ENCODE data around the gene NLRP14. TPM values are rescaled to one million over a fixed set of nuclear protein-coding genes. Genes with fewer than 3 reads are reported as not detected.

The NLRP14 gene
- total and polyA plus RNA-seq, 2 of the 8 experiments (the other 6 are each of a cell fraction or from before 2014, with no cell fraction given) = 0.05 TPM; not detected in 1

DNA sequence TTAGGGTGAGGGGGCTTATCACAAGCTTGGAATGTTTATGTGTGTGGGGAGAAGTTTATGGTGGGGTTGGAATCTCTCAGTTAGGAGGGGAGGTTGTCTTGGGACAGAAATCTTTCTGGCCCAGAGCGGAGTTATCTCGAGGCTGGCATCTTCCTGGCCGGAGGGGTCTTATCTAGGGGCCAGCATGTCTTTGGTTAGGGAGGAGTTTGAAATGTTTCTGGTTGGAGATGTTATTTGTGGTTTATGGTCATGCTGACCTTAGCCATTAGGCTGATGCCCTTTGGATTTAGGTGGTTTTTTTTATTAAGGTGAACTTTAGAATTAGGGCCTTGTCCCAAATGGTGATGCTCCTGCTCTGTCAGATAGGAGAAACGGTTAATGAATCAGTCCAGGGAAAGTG, 60.6 kb downstream of the NLRP14 start:
- Histone ChIP-seq H4K8ac (ENCODE audit: extremely low read depth, insufficient read depth, low read length) (no peak overlapping the region), H3K9me3 (ENCODE audit: insufficient read depth in 2 of 2, low read depth in 1 of 2, low read length in 1 of 2) (no peaks in the 10 kb centered on the region), H2BK15ac (ENCODE audit: low read length) (no peak overlapping the region), H3K18ac (ENCODE audit: extremely low read depth, low read length) (no peak overlapping the region), H2AK5ac (ENCODE audit: low read depth, low read length) (no peak overlapping the region), H3K56ac (replicated peaks; ENCODE audit: insufficient read length, low read depth, low read length) (no peak overlapping the region), H3K36me3 (ENCODE audit: control insufficient read depth in 2 of 4, insufficient read depth in 4 of 4, low read length in 3 of 4) (no peaks in the 10 kb centered on the region), H2BK12ac (ENCODE audit: low read depth, low read length) (no peak overlapping the region), H3K4me2 (ENCODE audit: insufficient read depth in 1 of 2, low read depth in 2 of 2, low read length in 2 of 2) (no peak overlapping the region), H3K27ac (ENCODE audit: low read depth, low read length) (no peak overlapping the region), H3K4me1 (replicated peaks in 1 of 4; ENCODE audit: control insufficient read depth in 3 of 4, insufficient read depth in 4 of 4, low read length in 3 of 4) (peaks cover 0 to 5% (median 1%) of the 10 kb centered on the region in 4 experiments; a peak in 2 of 7 replicates), H3K14ac (ENCODE audit: insufficient read length) (no peak overlapping the region), H4K91ac (replicated peaks; ENCODE audit: insufficient read length, low read length) (no peak overlapping the region), H2BK5ac (ENCODE audit: low read depth, low read length) (no peak overlapping the region), H4K20me1 (replicated peaks in 1 of 2; ENCODE audit: control insufficient read depth in 1 of 2, insufficient read depth in 2 of 2, low read length in 2 of 2) (no peaks in the 10 kb centered on the region), H3K23me2 (ENCODE audit: low read depth, low read length) (no peaks in the 10 kb centered on the region), H2AFZ (ENCODE audit: low read length) (no peak overlapping the region), H2BK120ac (replicated peaks; ENCODE audit: low read depth, low read length) (no peak overlapping the region), H3K79me2 (ENCODE audit: control insufficient read depth in 1 of 2, insufficient read depth in 2 of 2, low read length in 2 of 2) (no peaks in the 10 kb centered on the region), H3K4me3 (ENCODE audit: extremely low read depth in 1 of 4, insufficient read depth in 2 of 4, low read depth in 3 of 4, low read length in 4 of 4) (no peak overlapping the region), H3K27me3 (replicated peaks in 1 of 4; ENCODE audit: control insufficient read depth in 3 of 4, extremely low read depth in 1 of 4, insufficient read depth in 3 of 4, low read length in 3 of 4) (no peaks in the 10 kb centered on the region), H3K4ac (replicated peaks; ENCODE audit: insufficient read length, low read depth, low read length) (no peak overlapping the region), H3K23ac (ENCODE audit: insufficient read length) (no peak overlapping the region), H3K9ac (replicated peaks in 1 of 4; ENCODE audit: extremely low read depth in 1 of 4, low read depth in 3 of 4, low read length in 3 of 4) (no peak overlapping the region), H4K5ac (ENCODE audit: insufficient read length, low read depth, low read length) (no peak overlapping the region), H3K79me1 (ENCODE audit: low read depth, low read length) (no peaks in the 10 kb centered on the region), H2BK20ac (ENCODE audit: low read length) (peak overlapping the region; percentile 27; the same call in 1 of the 2 replicates)
- 93% methylated on average over 4 of the region's 4 CpGs; no CpG with 5 or more reads in 1 of the 2 experiments for WGBS, 2 experiments (ENCODE audit: extremely low coverage in 1 of 2, insufficient coverage in 1 of 2, insufficient read length in 1 of 2, insufficient replicate concordance in 2 of 2, low coverage in 1 of 2, low lambda C conversion rate in 2 of 2, missing lambda C conversion rate in 1 of 2)
- ChIA-PET CTCF (ENCODE audit: partially characterized antibody) (interaction anchor here (0.6 to 1.0 kb wide), 2 partner anchors 343 to 576 kb away, joined by 3 read pairs; no protein-coding TSS in a partner anchor), POLR2A (ENCODE audit: partially characterized antibody) (no interaction called here)
- no peak for DNase-seq (ENCODE audit: low read depth in 1 of 2, low spot score in 2 of 2)
- FAIRE-seq = no peak
- no peak for TF ChIP-seq SP4 (IDR thresholded peaks at IDR 0.05; ENCODE audit: low read length)
- TF ChIP-seq RBBP5 (IDR thresholded peaks at IDR 0.05; ENCODE audit: borderline replicate concordance, low read depth, low read length) = no peak
- TF ChIP-seq, protein P1, sequence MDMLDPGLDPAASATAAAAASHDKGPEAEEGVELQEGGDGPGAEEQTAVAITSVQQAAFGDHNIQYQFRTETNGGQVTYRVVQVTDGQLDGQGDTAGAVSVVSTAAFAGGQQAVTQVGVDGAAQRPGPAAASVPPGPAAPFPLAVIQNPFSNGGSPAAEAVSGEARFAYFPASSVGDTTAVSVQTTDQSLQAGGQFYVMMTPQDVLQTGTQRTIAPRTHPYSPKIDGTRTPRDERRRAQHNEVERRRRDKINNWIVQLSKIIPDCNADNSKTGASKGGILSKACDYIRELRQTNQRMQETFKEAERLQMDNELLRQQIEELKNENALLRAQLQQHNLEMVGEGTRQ (IDR thresholded peaks at IDR 0.05; ENCODE audit: low read length) = no peak
- no peak for TF ChIP-seq TAF7 (optimal IDR thresholded peaks at IDR 0.05; ENCODE audit: borderline replicate concordance, low read depth, low read length)
- no peak for TF ChIP-seq SIRT6 (IDR thresholded peaks at IDR 0.05; ENCODE audit: low read length)
- no peak for TF ChIP-seq CBX8 (IDR thresholded peaks at IDR 0.05; ENCODE audit: borderline replicate concordance, low read depth, low read length)
- TF ChIP-seq PHF8 (conservative IDR thresholded peaks at IDR 0.05; ENCODE audit: low read depth, low read length) = no peak
- TF ChIP-seq CBX5 (IDR thresholded peaks at IDR 0.05; ENCODE audit: low read depth, low read length) = no peak
- no peak for TF ChIP-seq BRCA1 (IDR thresholded peaks at IDR 0.05; ENCODE audit: low read depth, low read length)
- TF ChIP-seq SP2 (IDR thresholded peaks at IDR 0.05; ENCODE audit: low read length) = no peak
- no peak for TF ChIP-seq BCL11A (IDR thresholded peaks at IDR 0.05; ENCODE audit: low read depth in 2 of 2, low read length in 2 of 2)
- no peak for TF ChIP-seq NANOG (IDR thresholded peaks at IDR 0.05; ENCODE audit: insufficient read depth, low read depth, low read length, poor library complexity, severe bottlenecking)
- no peak for TF ChIP-seq FOSL1 (IDR thresholded peaks at IDR 0.05; ENCODE audit: insufficient read depth, low read depth, low read length)
